ENCODE measurements around the gene RGS12.

GRCh38 chr4:3297066-3297859 lies 4.4 kb downstream of the RGS12 start:
- TF ChIP-seq CTCF (optimal IDR thresholded peaks at IDR 0.05 in 1 of 3, IDR thresholded peaks at IDR 0.05 in 1 of 3, conservative IDR thresholded peaks at IDR 0.05 in 1 of 3; ENCODE audit: extremely low read depth in 1 of 3, insufficient read depth in 2 of 3, low read length in 3 of 3) = no peak
- no peak for TF ChIP-seq EZH2 (IDR thresholded peaks at IDR 0.05; ENCODE audit: low read length)

All from keratinocyte (primary cell).